Nephron progenitor cell (in vitro differentiated cells): ENCODE measurements around the gene CPLX4.
"Not testable (repeated sequence)": the region's sequence is repeated elsewhere in the genome, so short reads cannot be mapped to it uniquely, and the experiment has no call there.

Source experiments
- DNase-seq: peaks from one replicate; pipeline ENCODE4 v3.0.0; 2021
- H3K27ac Mint-ChIP-seq: 2 replicates; pipeline ENCODE4 v1.8.0; 2021; ENCODE audit warnings: mild to moderate bottlenecking, moderate library complexity, mixed read lengths
- H3K27me3 Mint-ChIP-seq: 2 replicates; pipeline ENCODE4 v1.8.0; 2021; ENCODE audit warnings: mild to moderate bottlenecking, low read depth, mixed read lengths; ENCODE audit not compliant: poor library complexity
- H3K36me3 Mint-ChIP-seq: 2 replicates; pipeline ENCODE4 v1.8.0; 2021; ENCODE audit warnings: low read depth, mixed read lengths
- H3K4me1 Mint-ChIP-seq: 2 replicates; pipeline ENCODE4 v1.8.0; 2021; ENCODE audit warnings: mixed read lengths
- H3K4me3 Mint-ChIP-seq: 2 replicates; pipeline ENCODE4 v1.8.0; 2021; ENCODE audit warnings: mild to moderate bottlenecking, moderate library complexity, mixed read lengths
- H3K9me3 Mint-ChIP-seq: 2 replicates; pipeline ENCODE4 v1.8.0; 2021; ENCODE audit warnings: mild to moderate bottlenecking, moderate library complexity, mixed read lengths
- CTCF ChIP-seq: fragments of 200-600 bp; sonication (generic); IDR thresholded peaks from 2 replicates; pipeline ENCODE4 v1.5.0; 2021; ENCODE audit warnings: antibody characterized with exemption

The CPLX4 gene

GRCh38 chr18:59265974-59266369 lies 52.5 kb downstream of the CPLX4 start:
- peaks cover 21% of the 10 kb centered on the region for H3K4me1 Mint-ChIP-seq
- no peak for DNase-seq
- no peak for TF ChIP-seq CTCF
- no peak overlapping the region for H3K4me3 Mint-ChIP-seq
- no peak overlapping the region for H3K27ac Mint-ChIP-seq
- H3K9me3 Mint-ChIP-seq = peaks cover 24% of the 10 kb centered on the region
- H3K36me3 Mint-ChIP-seq = no peaks in the 10 kb centered on the region
- peaks cover 100% of the 10 kb centered on the region for H3K27me3 Mint-ChIP-seq

- peaks cover 29% of the 10 kb centered on the region for H3K9me3 Mint-ChIP-seq
- DNase-seq = peak; percentile 64
- peaks cover 100% of the 10 kb centered on the region for H3K27me3 Mint-ChIP-seq
- H3K27ac Mint-ChIP-seq = no peak overlapping the region
- H3K4me3 Mint-ChIP-seq = no peak overlapping the region
- peaks cover 21% of the 10 kb centered on the region for H3K4me1 Mint-ChIP-seq
- H3K36me3 Mint-ChIP-seq = no peaks in the 10 kb centered on the region
- no peak for TF ChIP-seq CTCF
Measured at GRCh38 chr18:59265246-59265973, 53.0 kb downstream of the CPLX4 start.

GRCh38 chr18:59264651-59265245 lies 53.7 kb downstream of the CPLX4 start:
- Mint-ChIP-seq H3K27ac (no peak overlapping the region), H3K36me3 (no peaks in the 10 kb centered on the region), H3K9me3 (peaks cover 32% of the 10 kb centered on the region), H3K27me3 (peaks cover 100% of the 10 kb centered on the region), H3K4me3 (no peak overlapping the region), H3K4me1 (peaks cover 21% of the 10 kb centered on the region)
- no peak for DNase-seq
- TF ChIP-seq CTCF = no peak

- H3K27ac Mint-ChIP-seq = no peak overlapping the region
- H3K4me3 Mint-ChIP-seq = no peak overlapping the region
- peaks cover 38% of the 10 kb centered on the region for H3K9me3 Mint-ChIP-seq
- H3K36me3 Mint-ChIP-seq = no peaks in the 10 kb centered on the region
- peaks cover 21% of the 10 kb centered on the region for H3K4me1 Mint-ChIP-seq
- H3K27me3 Mint-ChIP-seq = peaks cover 100% of the 10 kb centered on the region
- no peak for TF ChIP-seq CTCF
- DNase-seq = no peak
Measured at GRCh38 chr18:59264121-59264571, 54.3 kb downstream of the CPLX4 start.

- peaks cover 20% of the 10 kb centered on the region for H3K4me1 Mint-ChIP-seq
- peaks cover 100% of the 10 kb centered on the region for H3K27me3 Mint-ChIP-seq
- no peak overlapping the region for H3K27ac Mint-ChIP-seq
- H3K4me3 Mint-ChIP-seq = peak overlapping the region; percentile 54
- H3K9me3 Mint-ChIP-seq = peaks cover 39% of the 10 kb centered on the region
- no peak for DNase-seq
- no peaks in the 10 kb centered on the region for H3K36me3 Mint-ChIP-seq
- no peak for TF ChIP-seq CTCF
Measured at GRCh38 chr18:59263661-59264060, 54.8 kb downstream of the CPLX4 start.

- not testable (repeated sequence) for H3K4me3 Mint-ChIP-seq, H3K27ac Mint-ChIP-seq, DNase-seq, H3K36me3 Mint-ChIP-seq, H3K4me1 Mint-ChIP-seq
- Mint-ChIP-seq H3K27me3 (peaks cover 97% of the 10 kb centered on the region), H3K9me3 (peaks cover 45% of the 10 kb centered on the region)
Measured at GRCh38 chr18:59262243-59262642, 56.2 kb downstream of the CPLX4 start.

- not testable (repeated sequence) for H3K36me3 Mint-ChIP-seq, H3K27ac Mint-ChIP-seq, H3K4me3 Mint-ChIP-seq, H3K4me1 Mint-ChIP-seq, DNase-seq
- H3K27me3 Mint-ChIP-seq = peaks cover 93% of the 10 kb centered on the region
- H3K9me3 Mint-ChIP-seq = peaks cover 47% of the 10 kb centered on the region
Measured at GRCh38 chr18:59261842-59262241, 56.6 kb downstream of the CPLX4 start.

GRCh38 chr18:59255491-59255890 lies 63.0 kb downstream of the CPLX4 start:
- not testable (repeated sequence) for DNase-seq, H3K36me3 Mint-ChIP-seq, H3K4me1 Mint-ChIP-seq, H3K4me3 Mint-ChIP-seq, H3K27ac Mint-ChIP-seq
- H3K27me3 Mint-ChIP-seq = peaks cover 50% of the 10 kb centered on the region
- H3K9me3 Mint-ChIP-seq = peaks cover 38% of the 10 kb centered on the region
